Measurements from ENCODE around the gene MCTS1. TPM values are rescaled to one million over a fixed set of nuclear protein-coding genes. Genes with fewer than 3 reads are reported as not detected.

MCTS1 gene
- total RNA-seq, 1 experiment from 2014 or later: 110 TPM

DNA sequence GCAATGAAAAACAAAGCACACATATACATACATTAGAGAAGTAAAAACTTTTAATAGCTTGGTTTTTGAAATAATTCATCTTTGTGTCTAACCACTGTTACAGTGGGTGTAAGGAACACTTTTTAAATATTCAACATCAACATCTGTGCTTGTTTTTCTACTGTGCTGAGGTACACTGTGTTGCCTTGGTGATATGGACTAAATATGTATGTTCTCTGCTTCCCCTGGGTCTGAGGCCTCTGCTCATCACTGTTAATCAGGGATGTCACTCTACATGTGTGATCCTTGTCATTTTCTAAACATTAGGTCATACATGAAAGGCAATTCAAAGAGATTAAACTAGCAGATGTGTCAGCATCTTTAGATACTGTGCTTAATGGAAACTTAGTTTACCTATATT is 10.9 kb downstream of the MCTS1 start:
- no TSS peak for BruUV-seq (replicated peaks)
- ChIA-PET POLR2A (no interaction called here), CTCF (no interaction called here)
- ATAC-seq: no peak
- H3K4me3 ChIP-seq (ENCODE audit: low read depth in 2 of 2, low read length in 2 of 2): no peak overlapping the region
- no peak for DNase-seq (ENCODE audit: low read depth, low spot score)
- H3K27me3 ChIP-seq (ENCODE audit: control insufficient read depth, insufficient read depth, low read length): no peaks in the 10 kb centered on the region
- intact Hi-C loops (cut with micrococcal nuclease; ENCODE audit: unreplicated experiment): no loop called here
- TF ChIP-seq TCF7L2 (IDR thresholded peaks at IDR 0.05; ENCODE audit: low read depth, low read length): no peak
- no peak for TF ChIP-seq POLR2AphosphoS5 (IDR thresholded peaks at IDR 0.05; ENCODE audit: low read depth, low read length)
- TF ChIP-seq, protein P1, sequence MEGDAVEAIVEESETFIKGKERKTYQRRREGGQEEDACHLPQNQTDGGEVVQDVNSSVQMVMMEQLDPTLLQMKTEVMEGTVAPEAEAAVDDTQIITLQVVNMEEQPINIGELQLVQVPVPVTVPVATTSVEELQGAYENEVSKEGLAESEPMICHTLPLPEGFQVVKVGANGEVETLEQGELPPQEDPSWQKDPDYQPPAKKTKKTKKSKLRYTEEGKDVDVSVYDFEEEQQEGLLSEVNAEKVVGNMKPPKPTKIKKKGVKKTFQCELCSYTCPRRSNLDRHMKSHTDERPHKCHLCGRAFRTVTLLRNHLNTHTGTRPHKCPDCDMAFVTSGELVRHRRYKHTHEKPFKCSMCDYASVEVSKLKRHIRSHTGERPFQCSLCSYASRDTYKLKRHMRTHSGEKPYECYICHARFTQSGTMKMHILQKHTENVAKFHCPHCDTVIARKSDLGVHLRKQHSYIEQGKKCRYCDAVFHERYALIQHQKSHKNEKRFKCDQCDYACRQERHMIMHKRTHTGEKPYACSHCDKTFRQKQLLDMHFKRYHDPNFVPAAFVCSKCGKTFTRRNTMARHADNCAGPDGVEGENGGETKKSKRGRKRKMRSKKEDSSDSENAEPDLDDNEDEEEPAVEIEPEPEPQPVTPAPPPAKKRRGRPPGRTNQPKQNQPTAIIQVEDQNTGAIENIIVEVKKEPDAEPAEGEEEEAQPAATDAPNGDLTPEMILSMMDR (IDR thresholded peaks at IDR 0.05): no peak
- TF ChIP-seq, protein P2, sequence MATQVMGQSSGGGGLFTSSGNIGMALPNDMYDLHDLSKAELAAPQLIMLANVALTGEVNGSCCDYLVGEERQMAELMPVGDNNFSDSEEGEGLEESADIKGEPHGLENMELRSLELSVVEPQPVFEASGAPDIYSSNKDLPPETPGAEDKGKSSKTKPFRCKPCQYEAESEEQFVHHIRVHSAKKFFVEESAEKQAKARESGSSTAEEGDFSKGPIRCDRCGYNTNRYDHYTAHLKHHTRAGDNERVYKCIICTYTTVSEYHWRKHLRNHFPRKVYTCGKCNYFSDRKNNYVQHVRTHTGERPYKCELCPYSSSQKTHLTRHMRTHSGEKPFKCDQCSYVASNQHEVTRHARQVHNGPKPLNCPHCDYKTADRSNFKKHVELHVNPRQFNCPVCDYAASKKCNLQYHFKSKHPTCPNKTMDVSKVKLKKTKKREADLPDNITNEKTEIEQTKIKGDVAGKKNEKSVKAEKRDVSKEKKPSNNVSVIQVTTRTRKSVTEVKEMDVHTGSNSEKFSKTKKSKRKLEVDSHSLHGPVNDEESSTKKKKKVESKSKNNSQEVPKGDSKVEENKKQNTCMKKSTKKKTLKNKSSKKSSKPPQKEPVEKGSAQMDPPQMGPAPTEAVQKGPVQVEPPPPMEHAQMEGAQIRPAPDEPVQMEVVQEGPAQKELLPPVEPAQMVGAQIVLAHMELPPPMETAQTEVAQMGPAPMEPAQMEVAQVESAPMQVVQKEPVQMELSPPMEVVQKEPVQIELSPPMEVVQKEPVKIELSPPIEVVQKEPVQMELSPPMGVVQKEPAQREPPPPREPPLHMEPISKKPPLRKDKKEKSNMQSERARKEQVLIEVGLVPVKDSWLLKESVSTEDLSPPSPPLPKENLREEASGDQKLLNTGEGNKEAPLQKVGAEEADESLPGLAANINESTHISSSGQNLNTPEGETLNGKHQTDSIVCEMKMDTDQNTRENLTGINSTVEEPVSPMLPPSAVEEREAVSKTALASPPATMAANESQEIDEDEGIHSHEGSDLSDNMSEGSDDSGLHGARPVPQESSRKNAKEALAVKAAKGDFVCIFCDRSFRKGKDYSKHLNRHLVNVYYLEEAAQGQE (IDR thresholded peaks at IDR 0.05; ENCODE audit: insufficient read depth in 1 of 2, low read depth in 2 of 2, low read length in 1 of 2): no peak
- no peak for TF ChIP-seq SIN3A (IDR thresholded peaks at IDR 0.05; ENCODE audit: borderline replicate concordance, insufficient read depth, low read depth, low read length)
- H3K4me1 ChIP-seq (ENCODE audit: control insufficient read depth, insufficient read depth, low read length): no peaks in the 10 kb centered on the region
- H3K27ac ChIP-seq (ENCODE audit: low read length): no peak overlapping the region
- no peaks in the 10 kb centered on the region for H3K9me3 ChIP-seq (ENCODE audit: control insufficient read depth, insufficient read depth, low read depth, low read length)
- peaks cover 10% of the 10 kb centered on the region for H3K36me3 ChIP-seq (ENCODE audit: control insufficient read depth, insufficient read depth, low read length)
- in situ Hi-C loops (cut with HindIII; ENCODE audit: low pct_unique_long_range_greater_than_20kb, low sequenced_read_pairs): no loop called here

DNA sequence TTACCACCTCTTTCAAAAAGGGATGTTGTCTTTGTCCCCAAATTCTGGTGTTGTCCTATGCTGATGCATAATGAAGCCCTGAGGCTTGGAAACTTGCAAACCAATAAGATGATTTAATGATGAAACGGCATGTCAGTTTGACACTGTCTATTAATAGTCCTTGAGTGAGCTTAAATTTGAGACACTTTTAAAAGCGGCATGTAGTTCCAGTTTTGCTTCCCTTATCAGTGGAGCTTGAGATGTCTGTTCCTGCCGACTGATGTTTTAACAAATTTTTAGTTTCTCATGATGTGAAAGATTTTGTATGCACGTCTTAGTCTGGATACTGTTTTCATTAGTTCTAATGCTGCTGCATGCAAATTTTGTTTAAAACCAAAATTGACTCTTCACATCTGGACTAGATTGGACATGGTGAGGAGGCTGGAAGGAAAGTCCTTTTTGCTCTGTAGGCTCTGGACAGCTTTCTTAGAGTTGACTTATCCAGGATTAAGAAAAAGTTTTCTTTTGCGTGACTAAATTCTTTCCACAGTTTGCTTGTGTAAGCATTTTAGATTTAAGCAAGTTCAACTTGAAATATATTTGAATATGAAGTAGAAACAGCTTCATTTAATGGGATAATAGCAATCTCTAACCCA is 14.2 kb downstream of the MCTS1 start:
- no peaks in the 10 kb centered on the region for H3K4me1 ChIP-seq (ENCODE audit: control insufficient read depth, insufficient read depth, low read length)
- BruUV-seq (replicated peaks): no TSS peak
- no peaks in the 10 kb centered on the region for H3K27me3 ChIP-seq (ENCODE audit: control insufficient read depth, insufficient read depth, low read length)
- no peak overlapping the region for H3K27ac ChIP-seq (ENCODE audit: low read length)
- POLR2A ChIA-PET: no interaction called here
- H3K9me3 ChIP-seq (ENCODE audit: control insufficient read depth, insufficient read depth, low read depth, low read length): no peaks in the 10 kb centered on the region
- DNase-seq (ENCODE audit: low read depth, low spot score): no peak
- H3K4me3 ChIP-seq (ENCODE audit: low read depth in 2 of 2, low read length in 2 of 2): no peak overlapping the region
- in situ Hi-C loops (cut with HindIII; ENCODE audit: low pct_unique_long_range_greater_than_20kb, low sequenced_read_pairs): no loop called here
- CTCF ChIA-PET: interaction anchor here (0.7 kb wide), 1 partner anchor 1050 kb away, joined by 3 read pairs; no protein-coding TSS in a partner anchor
- H3K36me3 ChIP-seq (ENCODE audit: control insufficient read depth, insufficient read depth, low read length): peaks cover 7% of the 10 kb centered on the region
- intact Hi-C loops (cut with micrococcal nuclease; ENCODE audit: unreplicated experiment): no loop called here
- TF ChIP-seq TCF7L2 (IDR thresholded peaks at IDR 0.05; ENCODE audit: low read depth, low read length) (no peak), SIN3A (IDR thresholded peaks at IDR 0.05; ENCODE audit: borderline replicate concordance, insufficient read depth, low read depth, low read length) (no peak), POLR2AphosphoS5 (IDR thresholded peaks at IDR 0.05; ENCODE audit: low read depth, low read length) (no peak)
- TF ChIP-seq, protein P2 (IDR thresholded peaks at IDR 0.05; ENCODE audit: insufficient read depth in 1 of 2, low read depth in 2 of 2, low read length in 1 of 2): no peak
- TF ChIP-seq, protein P1 (IDR thresholded peaks at IDR 0.05): no peak
- ATAC-seq: no peak

Measured in Panc1 (cell line).